Ectodermal cell (in vitro differentiated cells): Measurements from ENCODE around the gene GAK.

Experiments
- H3K27ac ChIP-seq: 2 replicates; pipeline ENCODE4 v1.7.0; 2013; ENCODE audit warnings: mild to moderate bottlenecking, low read depth, low read length; ENCODE audit not compliant: insufficient read depth, poor library complexity, severe bottlenecking
- H3K27me3 ChIP-seq: 2 replicates; pipeline ENCODE4 v1.7.0; 2013; ENCODE audit warnings: mild to moderate bottlenecking, low read length; ENCODE audit not compliant: insufficient read depth, control insufficient read depth, poor library complexity, severe bottlenecking
- H3K36me3 ChIP-seq: one replicate; pipeline ENCODE4 v1.7.0; 2013; ENCODE audit warnings: low read length; ENCODE audit not compliant: control insufficient read depth, insufficient read depth
- H3K4me1 ChIP-seq: one replicate; pipeline ENCODE4 v1.7.0; 2013; ENCODE audit warnings: low read length; ENCODE audit not compliant: control insufficient read depth, insufficient read depth
- H3K4me3 ChIP-seq: 2 replicates; pipeline ENCODE4 v1.7.0; 2013; ENCODE audit warnings: low read depth, low read length, control low read depth; ENCODE audit not compliant: insufficient read depth
- H3K9me3 ChIP-seq: 2 replicates; pipeline ENCODE4 v1.7.0; 2013; ENCODE audit warnings: mild to moderate bottlenecking, low read length, moderate library complexity; ENCODE audit not compliant: control insufficient read depth
- WGBS, 2 experiments: methylation state at CpG; one replicate each; pipeline ENCODE4 v1.1.7; 2013; ENCODE audit warnings: missing lambda C conversion rate in 2 of 2; 5-methylcytosine and 5-hydroxymethylcytosine counted together

The GAK gene

DNA sequence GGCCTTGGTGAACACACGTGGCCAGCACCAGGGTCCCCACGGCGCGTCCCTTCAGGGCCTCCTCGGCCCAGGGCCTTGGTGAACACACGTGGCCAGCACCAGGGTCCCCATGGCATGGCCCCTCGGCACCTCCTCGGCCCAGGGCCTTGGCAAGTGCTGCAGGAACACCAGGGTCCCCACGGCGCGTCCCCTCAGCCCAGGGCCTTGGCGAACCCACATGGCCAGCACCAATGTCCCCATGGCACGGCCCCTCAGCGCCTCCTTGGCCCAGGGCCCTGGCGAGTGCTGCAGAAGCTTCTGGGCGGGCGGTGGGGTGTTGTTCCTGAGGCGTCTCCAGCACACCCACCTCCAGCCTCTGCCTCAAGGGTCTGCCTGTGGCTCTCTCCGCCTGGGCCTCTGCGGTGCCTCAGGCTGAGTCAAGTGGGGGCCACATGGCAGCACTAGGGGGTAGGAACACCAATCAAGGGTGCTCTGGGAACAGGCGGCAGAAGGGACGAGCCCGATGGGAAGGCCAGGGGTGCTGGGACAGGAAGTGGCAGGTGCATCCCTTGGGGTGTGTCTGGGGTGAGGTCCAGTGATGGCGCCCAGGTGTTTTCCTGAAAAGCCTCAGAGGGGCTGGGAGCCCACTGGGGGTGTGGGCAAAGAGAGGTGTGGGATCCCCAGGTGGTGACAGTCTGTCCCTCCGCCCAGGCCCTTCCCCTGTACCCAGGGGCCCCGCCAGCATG is 64.4 kb downstream of the GAK start:
- H3K27me3 ChIP-seq: no peaks in the 10 kb centered on the region
- H3K4me3 ChIP-seq: no peak overlapping the region
- peaks cover 19% of the 10 kb centered on the region for H3K36me3 ChIP-seq
- H3K9me3 ChIP-seq: no peaks in the 10 kb centered on the region
- WGBS, 2 experiments: 91 to 92% methylated on average over 26 of the region's 26 CpGs
- no peaks in the 10 kb centered on the region for H3K4me1 ChIP-seq
- no peak overlapping the region for H3K27ac ChIP-seq

DNA sequence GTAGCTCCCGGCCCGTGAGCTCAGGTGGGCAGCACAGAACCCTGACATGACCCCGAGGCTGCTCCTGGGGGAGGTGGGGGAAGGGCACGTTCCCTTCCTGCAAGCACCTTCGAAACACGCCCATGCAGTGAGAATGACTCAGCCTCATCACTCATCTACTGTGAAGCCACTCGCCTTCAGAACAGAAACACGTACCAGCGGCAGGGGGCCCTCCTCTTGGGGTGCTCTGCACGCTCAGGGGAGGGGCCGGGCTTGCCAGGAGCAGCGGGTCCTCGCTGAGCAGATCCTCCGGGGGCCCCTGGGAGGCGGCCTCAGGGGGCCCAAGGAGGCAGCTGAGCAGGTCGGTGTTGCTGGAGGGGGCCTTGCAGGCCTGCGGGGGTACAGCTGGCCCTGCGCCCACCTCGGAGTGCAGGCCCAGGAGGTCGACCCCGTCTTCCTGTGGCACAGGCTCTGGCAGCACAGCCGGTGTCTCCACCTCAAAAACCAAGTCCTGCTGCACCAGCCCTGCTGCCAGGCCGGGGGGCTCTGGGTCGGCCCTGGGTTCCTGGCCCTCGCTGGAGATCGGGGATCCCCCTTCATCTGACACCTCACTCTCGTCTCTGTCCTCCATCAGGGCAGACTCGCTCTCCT is 65.2 kb downstream of the GAK start:
- Histone ChIP-seq H3K36me3 (peaks cover 19% of the 10 kb centered on the region), H3K4me3 (no peak overlapping the region), H3K27ac (no peak overlapping the region), H3K9me3 (no peaks in the 10 kb centered on the region), H3K27me3 (no peaks in the 10 kb centered on the region), H3K4me1 (no peaks in the 10 kb centered on the region)
- WGBS, 2 experiments: 92 to 95% methylated on average over 28 of the region's 28 CpGs

DNA sequence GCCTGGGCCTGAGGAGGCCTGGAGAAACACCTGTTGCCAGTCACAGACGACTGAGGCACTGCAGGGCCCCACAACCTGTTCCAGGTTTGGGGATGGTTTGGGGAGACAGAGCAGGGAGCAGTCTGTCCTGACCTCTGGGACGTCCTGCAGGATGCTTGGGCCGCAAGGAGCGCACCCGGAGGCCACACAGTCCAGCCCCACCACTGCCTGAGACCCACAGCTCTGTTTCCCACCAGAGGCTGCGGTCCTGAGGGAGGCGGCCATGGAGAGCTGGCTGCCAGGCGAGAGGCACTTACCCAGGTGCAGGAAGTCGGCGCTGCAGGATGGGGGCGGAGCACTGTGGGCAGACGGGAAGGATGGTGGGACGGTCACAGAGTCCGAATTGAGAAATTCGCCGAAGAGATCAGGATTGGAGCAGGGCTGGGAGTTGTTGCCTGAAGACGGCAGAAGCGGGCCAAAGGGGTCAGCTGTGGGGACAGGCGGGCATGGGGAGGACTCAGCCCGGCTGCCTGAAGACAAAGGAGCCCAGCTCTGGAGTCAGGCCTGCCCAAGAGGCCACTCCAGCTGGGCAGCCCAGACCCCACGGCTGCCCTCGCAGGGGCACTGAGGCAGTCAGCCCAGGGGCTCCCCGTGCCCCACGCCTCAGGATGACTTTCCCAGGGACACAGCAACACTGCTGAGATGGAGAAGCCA is 65.9 kb downstream of the GAK start:
- peaks cover 19% of the 10 kb centered on the region for H3K36me3 ChIP-seq
- 95 to 96% methylated on average over 24 of the region's 24 CpGs for whole genome bisulfite sequencing, 2 experiments
- H3K4me1 ChIP-seq: no peaks in the 10 kb centered on the region
- H3K9me3 ChIP-seq: no peaks in the 10 kb centered on the region
- no peaks in the 10 kb centered on the region for H3K27me3 ChIP-seq
- H3K4me3 ChIP-seq: no peak overlapping the region
- H3K27ac ChIP-seq: no peak overlapping the region

DNA sequence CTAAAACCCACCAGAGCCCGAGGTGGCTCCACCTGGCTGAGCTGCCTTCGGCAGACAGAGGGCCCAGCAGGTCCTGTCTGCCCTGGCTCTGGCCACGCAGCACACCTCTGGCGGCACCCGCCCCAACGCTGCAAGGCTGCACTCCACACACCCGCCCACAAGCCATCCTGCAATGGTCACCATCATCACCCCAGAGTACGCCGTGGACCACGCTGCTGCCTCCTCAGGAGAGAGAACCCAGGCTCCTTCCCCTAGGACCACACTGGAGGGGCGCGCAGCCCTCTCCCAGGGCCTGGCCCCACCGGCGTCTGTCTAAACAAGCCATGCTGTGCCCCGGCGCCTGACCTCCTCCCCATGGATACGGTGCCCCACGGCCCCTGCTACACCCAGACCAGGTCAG is 66.5 kb downstream of the GAK start:
- no peaks in the 10 kb centered on the region for H3K27me3 ChIP-seq
- H3K27ac ChIP-seq: no peak overlapping the region
- H3K4me3 ChIP-seq: no peak overlapping the region
- no peaks in the 10 kb centered on the region for H3K9me3 ChIP-seq
- 88 to 91% methylated on average over 18 of the region's 18 CpGs for WGBS, 2 experiments
- no peaks in the 10 kb centered on the region for H3K4me1 ChIP-seq
- peaks cover 18% of the 10 kb centered on the region for H3K36me3 ChIP-seq

DNA sequence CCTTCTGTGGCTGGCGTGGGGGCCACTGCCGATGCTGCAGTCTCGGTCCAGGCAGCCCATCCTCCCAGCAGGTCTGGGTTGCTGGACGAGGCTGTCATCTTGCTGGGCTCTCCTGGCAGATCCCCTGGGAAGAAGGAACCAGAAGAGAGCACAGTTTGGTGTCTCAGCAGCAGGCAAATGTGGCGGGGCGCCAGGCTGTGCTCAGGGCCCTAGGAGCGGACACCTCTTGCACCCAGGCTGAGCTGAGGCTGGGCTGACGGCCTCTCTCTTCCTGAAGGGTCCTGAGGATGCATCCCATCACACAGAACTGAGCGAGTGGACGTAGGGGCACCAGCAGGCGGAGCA is 67.0 kb downstream of the GAK start:
- Histone ChIP-seq H3K4me1 (no peaks in the 10 kb centered on the region), H3K9me3 (no peaks in the 10 kb centered on the region), H3K27me3 (no peaks in the 10 kb centered on the region), H3K36me3 (peaks cover 14% of the 10 kb centered on the region), H3K27ac (no peak overlapping the region), H3K4me3 (no peak overlapping the region)
- WGBS, 2 experiments: 96% methylated on average over 11 of the region's 11 CpGs

DNA sequence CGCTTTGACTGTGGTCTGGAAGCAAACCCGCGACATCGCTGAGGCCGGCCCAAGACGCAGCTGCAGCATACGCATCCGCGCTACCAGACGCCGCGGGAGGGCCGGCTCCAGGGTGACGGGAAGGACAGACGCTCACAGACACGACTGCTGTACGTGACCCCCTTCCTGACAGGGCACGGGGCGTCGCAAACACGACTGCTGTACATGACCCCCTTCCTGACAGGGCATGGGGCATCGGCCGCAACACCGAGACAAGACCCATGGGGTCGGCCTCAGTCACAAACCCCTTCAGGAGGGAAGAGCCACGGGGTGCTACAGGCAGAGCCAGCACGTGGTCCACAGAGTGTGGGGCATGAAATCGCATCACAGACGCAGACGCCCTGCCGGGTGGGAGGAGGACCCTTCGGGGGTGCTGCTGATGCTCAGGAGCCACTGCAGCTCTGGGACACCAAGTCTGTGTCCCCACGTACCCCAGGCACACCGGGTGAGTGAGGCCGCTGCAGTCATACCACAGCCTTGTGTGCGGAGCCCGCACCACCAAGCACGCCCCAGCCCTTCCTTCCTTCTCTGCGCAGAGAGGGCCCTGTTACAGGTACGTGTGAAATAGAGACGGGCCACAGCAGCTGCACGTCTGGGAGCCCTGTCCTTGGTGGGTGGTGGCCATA is 67.5 kb downstream of the GAK start:
- H3K4me3 ChIP-seq: no peak overlapping the region
- H3K27me3 ChIP-seq: no peaks in the 10 kb centered on the region
- no peaks in the 10 kb centered on the region for H3K9me3 ChIP-seq
- H3K27ac ChIP-seq: no peak overlapping the region
- peaks cover 11% of the 10 kb centered on the region for H3K36me3 ChIP-seq
- no peaks in the 10 kb centered on the region for H3K4me1 ChIP-seq
- 95% methylated on average over 42 of the region's 42 CpGs for WGBS, 2 experiments

DNA sequence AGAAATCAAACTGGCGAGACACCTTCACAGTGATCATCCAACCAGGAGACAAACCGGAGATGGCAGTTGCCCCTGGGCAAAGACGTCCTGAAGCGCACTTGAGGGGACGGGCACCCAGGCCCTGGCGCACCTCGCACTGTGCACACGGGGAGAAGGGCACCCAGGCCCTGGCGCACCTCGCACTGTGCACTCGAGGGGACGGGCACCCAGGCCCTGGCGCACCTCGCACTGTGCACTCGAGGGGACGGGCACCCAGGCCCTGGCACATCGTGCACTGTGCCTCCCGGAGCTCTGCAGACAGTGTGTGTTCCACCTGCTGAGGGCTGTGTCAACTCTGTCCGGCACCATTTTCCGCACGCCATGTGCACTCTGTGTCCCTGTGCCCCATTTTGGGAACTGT is 71.6 kb downstream of the GAK start:
- Histone ChIP-seq H3K4me3 (no peak overlapping the region), H3K27me3 (no peaks in the 10 kb centered on the region), H3K27ac (no peak overlapping the region), H3K4me1 (no peaks in the 10 kb centered on the region), H3K9me3 (no peaks in the 10 kb centered on the region), H3K36me3 (no peaks in the 10 kb centered on the region)
- 96% methylated on average over 21 of the region's 21 CpGs for WGBS, 2 experiments

DNA sequence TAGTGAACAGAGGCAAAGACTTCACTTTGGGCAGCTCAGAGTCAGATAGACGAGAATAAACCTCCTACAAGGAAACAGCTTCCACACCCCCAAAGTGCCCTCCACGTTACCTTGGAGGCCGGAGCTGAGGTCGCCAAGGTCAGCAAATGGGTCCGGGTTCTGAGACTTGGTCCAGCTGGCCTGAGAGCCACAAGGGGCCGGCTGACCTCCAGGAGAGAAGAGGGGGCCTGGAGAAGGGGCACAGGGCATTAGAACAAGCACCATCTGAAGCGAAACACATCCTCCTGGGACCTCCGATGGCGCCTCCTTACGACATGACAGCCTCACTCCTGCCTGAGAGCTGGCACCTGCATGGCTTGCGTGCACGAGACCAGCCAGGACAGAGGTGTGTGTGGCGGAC is 72.6 kb downstream of the GAK start:
- no peak overlapping the region for H3K27ac ChIP-seq
- 93 to 95% methylated on average over 13 of the region's 13 CpGs for WGBS, 2 experiments

DNA sequence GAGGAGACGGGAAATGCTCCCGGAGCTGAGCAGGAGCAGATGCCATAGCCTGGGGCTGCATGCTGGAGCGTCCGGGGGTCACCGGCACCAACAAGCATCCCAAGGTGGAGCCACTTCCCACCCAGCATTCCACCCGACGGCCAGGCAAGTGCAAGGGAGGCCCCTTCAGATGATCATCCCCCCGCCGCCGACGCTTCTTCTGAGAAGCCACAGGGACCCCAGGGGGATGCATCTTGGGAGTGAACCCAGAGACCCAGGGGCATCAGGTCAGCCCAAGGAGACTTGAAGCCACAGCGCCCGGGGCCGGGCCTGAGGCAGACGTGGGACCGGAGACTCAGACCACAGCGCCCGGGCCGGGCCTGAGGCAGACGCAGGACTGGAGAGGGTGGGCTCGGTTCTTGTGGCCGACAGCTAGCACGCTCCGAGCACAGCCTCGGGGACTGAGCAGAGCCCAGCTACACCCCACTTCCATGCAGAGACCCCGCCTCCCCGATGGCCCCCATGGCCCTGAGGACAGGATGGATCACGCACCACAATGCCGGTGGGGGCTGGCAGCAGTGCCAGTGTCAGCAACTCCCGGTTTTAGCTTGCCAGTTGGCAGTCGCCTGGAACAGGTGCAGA is 73.2 kb downstream of the GAK start:
- H3K4me1 ChIP-seq: no peaks in the 10 kb centered on the region
- 96% methylated on average over 31 of the region's 31 CpGs for WGBS, 2 experiments
- H3K36me3 ChIP-seq: no peaks in the 10 kb centered on the region
- H3K27ac ChIP-seq: no peak overlapping the region
- no peaks in the 10 kb centered on the region for H3K9me3 ChIP-seq
- H3K4me3 ChIP-seq: no peak overlapping the region
- no peaks in the 10 kb centered on the region for H3K27me3 ChIP-seq

More for the DNA sequence above, 72.6 kb downstream of the GAK start:
- Histone ChIP-seq H3K4me1 (no peaks in the 10 kb centered on the region), H3K9me3 (no peaks in the 10 kb centered on the region), H3K27me3 (no peaks in the 10 kb centered on the region), H3K36me3 (no peaks in the 10 kb centered on the region), H3K4me3 (no peak overlapping the region)

DNA sequence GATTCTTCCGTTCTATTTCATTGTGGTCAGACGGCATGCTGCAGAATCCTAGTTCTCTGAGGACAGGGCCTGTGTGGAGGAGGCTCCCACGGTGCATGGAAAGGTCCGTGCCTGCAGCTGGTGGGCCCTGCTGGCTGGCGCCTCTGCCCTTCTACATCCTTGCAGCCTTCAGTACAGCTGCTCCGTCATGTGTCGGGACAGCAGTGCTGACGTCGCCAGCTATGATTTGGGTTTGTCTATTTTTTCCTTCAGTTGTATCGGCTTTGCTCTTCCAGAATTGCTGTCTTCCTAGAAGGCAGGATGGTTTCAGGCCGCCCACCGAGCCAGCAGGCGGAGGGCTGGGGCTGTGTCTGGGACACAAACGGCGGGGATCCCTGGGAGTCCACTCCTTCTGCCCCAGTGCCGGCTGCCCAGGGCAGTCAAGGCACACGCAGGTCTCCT is 74.1 kb downstream of the GAK start:
- H3K4me3 ChIP-seq: no peak overlapping the region
- WGBS, 2 experiments: 91 to 92% methylated on average over 17 of the region's 17 CpGs
- no peaks in the 10 kb centered on the region for H3K36me3 ChIP-seq
- H3K27ac ChIP-seq: no peak overlapping the region
- H3K4me1 ChIP-seq: no peaks in the 10 kb centered on the region
- no peaks in the 10 kb centered on the region for H3K27me3 ChIP-seq
- no peaks in the 10 kb centered on the region for H3K9me3 ChIP-seq
